A673 (cell line): ENCODE results near the gene SFTPA2.

Experiments
- CTCF ChIP-seq: fragments of 300-800, 200-600 bp; sonication (generic); conservative IDR thresholded peaks from 2 replicates; pipeline ENCODE4 v1.5.1; 2017; ENCODE audit warnings: low read depth, mild to moderate bottlenecking, antibody characterized with exemption, low read length, moderate library complexity, mixed read lengths
- EZH2 ChIP-seq: fragments of 200-600 bp; sonication (generic); IDR thresholded peaks from 2 replicates; pipeline ENCODE4 v1.6.1; 2017; ENCODE audit warnings: borderline replicate concordance, low read depth, mild to moderate bottlenecking, mixed read lengths, antibody characterized with exemption, low read length; ENCODE audit not compliant: poor library complexity, severe bottlenecking

GRCh38 chr10:79562135-79562756, 2.0 kb upstream of the SFTPA2 start:
- TF ChIP-seq CTCF = peak; percentile 95
- no peak for TF ChIP-seq EZH2
